ENCODE data around the gene CNTNAP2.
A peak's percentile ranks its signal among the peaks of the same experiment; 100 is the strongest.

The CNTNAP2 gene

DNA sequence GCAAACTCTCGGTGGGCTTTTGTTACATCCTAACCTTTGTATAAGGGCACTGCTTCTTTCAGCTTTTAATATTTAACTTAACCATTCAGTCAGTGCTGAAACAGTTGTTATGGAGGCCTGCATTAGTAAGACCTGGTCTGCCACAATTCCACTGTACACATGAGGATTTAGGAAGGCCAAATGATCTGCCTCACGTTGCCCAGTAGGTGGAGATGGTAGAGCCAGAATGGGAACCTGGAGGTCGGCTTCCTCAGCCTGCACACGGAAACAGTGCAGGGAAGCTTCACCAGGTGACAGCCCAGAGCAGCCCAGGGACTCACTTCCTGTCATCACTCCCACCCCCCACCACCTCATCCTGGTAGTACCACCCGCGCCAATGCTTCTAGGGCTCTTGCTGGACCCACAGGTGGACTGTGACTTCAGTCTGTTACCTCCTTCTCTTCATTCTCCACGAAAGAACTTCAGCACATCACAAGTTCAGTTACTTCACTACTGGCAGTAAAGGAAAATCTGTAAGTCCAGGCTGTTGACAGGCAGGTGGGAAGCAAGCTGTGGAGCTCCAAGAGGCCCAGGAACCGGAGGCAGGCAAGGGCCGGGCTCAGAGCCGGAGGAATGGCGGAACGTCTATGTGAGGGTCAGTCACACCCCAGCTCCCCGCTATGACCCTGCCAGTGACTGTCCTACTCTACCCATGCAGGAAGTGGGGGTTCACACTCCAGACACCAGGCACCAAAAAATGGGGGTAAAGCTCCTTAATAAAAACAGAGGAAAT, 1993.7 kb downstream of the CNTNAP2 start:
- no peak overlapping the region for H2AK5ac ChIP-seq (ENCODE audit: low read length)
- H3K27ac ChIP-seq (ENCODE audit: low read depth, low read length): no peak overlapping the region
- no peak overlapping the region for H2BK15ac ChIP-seq (replicated peaks; ENCODE audit: low read depth)
- WGBS (ENCODE audit: extremely low coverage, insufficient coverage, low lambda C conversion rate): no CpG with 5 or more reads among the region's 13 CpGs
- H3K79me1 ChIP-seq (ENCODE audit: low read length): no peaks in the 10 kb centered on the region
- DNase-seq: peak; percentile 76
- no peak overlapping the region for H3K18ac ChIP-seq (ENCODE audit: low read length)
- no peak overlapping the region for H3K23ac ChIP-seq (ENCODE audit: low read length)
- no peak overlapping the region for H3K9ac ChIP-seq (ENCODE audit: low read length)
- H3K27me3 ChIP-seq (ENCODE audit: insufficient read depth, low read length, poor library complexity): no peaks in the 10 kb centered on the region
- H3K36me3 ChIP-seq (ENCODE audit: control insufficient read depth, insufficient read depth, low read length): no peaks in the 10 kb centered on the region
- no peak overlapping the region for H3K56ac ChIP-seq (ENCODE audit: low read length)
- no peak overlapping the region for H3K4me3 ChIP-seq (ENCODE audit: low read length)
- no peak overlapping the region for H2BK5ac ChIP-seq (ENCODE audit: low read length)
- no peak overlapping the region for H3K4ac ChIP-seq (ENCODE audit: low read depth, low read length)
- H2BK120ac ChIP-seq (ENCODE audit: low read depth, low read length): no peak overlapping the region
- no peak overlapping the region for H3K4me2 ChIP-seq (ENCODE audit: low read length)
- no peak overlapping the region for H4K5ac ChIP-seq (ENCODE audit: low read length)
- no peaks in the 10 kb centered on the region for H3K79me2 ChIP-seq (ENCODE audit: control insufficient read depth, insufficient read depth, low read length)
- peaks cover 7% of the 10 kb centered on the region for H3K4me1 ChIP-seq (ENCODE audit: control insufficient read depth, low read depth, low read length)
- no peak overlapping the region for H4K8ac ChIP-seq (ENCODE audit: low read depth, low read length)

DNA sequence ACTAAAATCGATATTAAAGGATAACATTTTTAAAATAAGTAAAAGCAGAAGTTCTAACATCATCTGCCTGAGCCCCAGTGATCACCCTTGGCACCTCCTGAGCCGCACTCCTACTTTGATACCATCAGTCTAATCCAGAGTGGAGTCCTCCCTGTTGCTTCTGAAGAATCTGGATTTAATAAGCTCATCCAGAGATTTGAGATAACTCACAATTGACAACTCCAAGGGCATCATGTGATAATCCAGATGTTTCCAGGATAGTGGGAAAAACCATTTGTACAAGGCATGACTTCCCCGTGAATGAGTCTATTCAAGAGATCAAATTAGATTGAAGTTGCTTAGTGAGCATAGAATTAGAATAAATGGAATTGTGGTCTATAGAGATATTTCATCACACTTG, 1998.2 kb downstream of the CNTNAP2 start:
- Histone ChIP-seq H3K56ac (ENCODE audit: low read length) (no peak overlapping the region), H2BK15ac (replicated peaks; ENCODE audit: low read depth) (no peak overlapping the region), H3K4me3 (ENCODE audit: low read length) (no peak overlapping the region), H3K4me1 (ENCODE audit: control insufficient read depth, low read depth, low read length) (no peaks in the 10 kb centered on the region), H2BK5ac (ENCODE audit: low read length) (no peak overlapping the region), H3K79me2 (ENCODE audit: control insufficient read depth, insufficient read depth, low read length) (no peaks in the 10 kb centered on the region), H3K27ac (ENCODE audit: low read depth, low read length) (no peak overlapping the region), H3K4me2 (ENCODE audit: low read length) (no peak overlapping the region), H3K4ac (ENCODE audit: low read depth, low read length) (no peak overlapping the region), H3K23ac (ENCODE audit: low read length) (no peak overlapping the region), H2BK120ac (ENCODE audit: low read depth, low read length) (no peak overlapping the region), H2AK5ac (ENCODE audit: low read length) (no peak overlapping the region), H3K36me3 (ENCODE audit: control insufficient read depth, insufficient read depth, low read length) (no peaks in the 10 kb centered on the region), H3K27me3 (ENCODE audit: insufficient read depth, low read length, poor library complexity) (no peaks in the 10 kb centered on the region), H3K18ac (ENCODE audit: low read length) (no peak overlapping the region), H4K8ac (ENCODE audit: low read depth, low read length) (no peak overlapping the region), H4K5ac (ENCODE audit: low read length) (no peak overlapping the region), H3K79me1 (ENCODE audit: low read length) (no peaks in the 10 kb centered on the region), H3K9ac (ENCODE audit: low read length) (no peak overlapping the region)
- no CpG with 5 or more reads among the region's 3 CpGs for WGBS (ENCODE audit: extremely low coverage, insufficient coverage, low lambda C conversion rate)
- no peak for DNase-seq

GRCh38 chr7:148115308-148115707, 1998.7 kb downstream of the CNTNAP2 start:
- WGBS (ENCODE audit: extremely low coverage, insufficient coverage, low lambda C conversion rate): no CpG with 5 or more reads among the region's 5 CpGs
- no peak overlapping the region for H3K27ac ChIP-seq (ENCODE audit: low read depth, low read length)
- H3K4me1 ChIP-seq (ENCODE audit: control insufficient read depth, low read depth, low read length): no peaks in the 10 kb centered on the region
- no peak overlapping the region for H3K4ac ChIP-seq (ENCODE audit: low read depth, low read length)
- no peaks in the 10 kb centered on the region for H3K79me2 ChIP-seq (ENCODE audit: control insufficient read depth, insufficient read depth, low read length)
- no peak for DNase-seq
- no peak overlapping the region for H4K8ac ChIP-seq (ENCODE audit: low read depth, low read length)
- no peaks in the 10 kb centered on the region for H3K79me1 ChIP-seq (ENCODE audit: low read length)
- H4K5ac ChIP-seq (ENCODE audit: low read length): no peak overlapping the region
- H3K4me2 ChIP-seq (ENCODE audit: low read length): no peak overlapping the region
- H3K4me3 ChIP-seq (ENCODE audit: low read length): no peak overlapping the region
- no peak overlapping the region for H3K18ac ChIP-seq (ENCODE audit: low read length)
- H2BK15ac ChIP-seq (replicated peaks; ENCODE audit: low read depth): no peak overlapping the region
- no peak overlapping the region for H2BK120ac ChIP-seq (ENCODE audit: low read depth, low read length)
- no peaks in the 10 kb centered on the region for H3K27me3 ChIP-seq (ENCODE audit: insufficient read depth, low read length, poor library complexity)
- no peak overlapping the region for H3K9ac ChIP-seq (ENCODE audit: low read length)
- no peak overlapping the region for H2AK5ac ChIP-seq (ENCODE audit: low read length)
- no peak overlapping the region for H2BK5ac ChIP-seq (ENCODE audit: low read length)
- H3K36me3 ChIP-seq (ENCODE audit: control insufficient read depth, insufficient read depth, low read length): no peaks in the 10 kb centered on the region
- no peak overlapping the region for H3K23ac ChIP-seq (ENCODE audit: low read length)
- no peak overlapping the region for H3K56ac ChIP-seq (ENCODE audit: low read length)

GRCh38 chr7:148116195-148116594, 1999.6 kb downstream of the CNTNAP2 start:
- H3K4me1 ChIP-seq (ENCODE audit: control insufficient read depth, low read depth, low read length): no peaks in the 10 kb centered on the region
- H3K18ac ChIP-seq (ENCODE audit: low read length): no peak overlapping the region
- H3K27ac ChIP-seq (ENCODE audit: low read depth, low read length): no peak overlapping the region
- no peak overlapping the region for H2AK5ac ChIP-seq (ENCODE audit: low read length)
- H3K27me3 ChIP-seq (ENCODE audit: insufficient read depth, low read length, poor library complexity): no peaks in the 10 kb centered on the region
- H4K5ac ChIP-seq (ENCODE audit: low read length): no peak overlapping the region
- H2BK5ac ChIP-seq (ENCODE audit: low read length): no peak overlapping the region
- H3K79me2 ChIP-seq (ENCODE audit: control insufficient read depth, insufficient read depth, low read length): no peaks in the 10 kb centered on the region
- H3K4ac ChIP-seq (ENCODE audit: low read depth, low read length): no peak overlapping the region
- no peak overlapping the region for H3K4me2 ChIP-seq (ENCODE audit: low read length)
- H3K23ac ChIP-seq (ENCODE audit: low read length): no peak overlapping the region
- no peak overlapping the region for H2BK120ac ChIP-seq (ENCODE audit: low read depth, low read length)
- no peaks in the 10 kb centered on the region for H3K36me3 ChIP-seq (ENCODE audit: control insufficient read depth, insufficient read depth, low read length)
- no peaks in the 10 kb centered on the region for H3K79me1 ChIP-seq (ENCODE audit: low read length)
- H2BK15ac ChIP-seq (replicated peaks; ENCODE audit: low read depth): no peak overlapping the region
- no CpG with 5 or more reads among the region's 5 CpGs for WGBS (ENCODE audit: extremely low coverage, insufficient coverage, low lambda C conversion rate)
- no peak overlapping the region for H3K9ac ChIP-seq (ENCODE audit: low read length)
- no peak overlapping the region for H3K56ac ChIP-seq (ENCODE audit: low read length)
- DNase-seq: no peak
- H3K4me3 ChIP-seq (ENCODE audit: low read length): no peak overlapping the region
- H4K8ac ChIP-seq (ENCODE audit: low read depth, low read length): no peak overlapping the region

DNA sequence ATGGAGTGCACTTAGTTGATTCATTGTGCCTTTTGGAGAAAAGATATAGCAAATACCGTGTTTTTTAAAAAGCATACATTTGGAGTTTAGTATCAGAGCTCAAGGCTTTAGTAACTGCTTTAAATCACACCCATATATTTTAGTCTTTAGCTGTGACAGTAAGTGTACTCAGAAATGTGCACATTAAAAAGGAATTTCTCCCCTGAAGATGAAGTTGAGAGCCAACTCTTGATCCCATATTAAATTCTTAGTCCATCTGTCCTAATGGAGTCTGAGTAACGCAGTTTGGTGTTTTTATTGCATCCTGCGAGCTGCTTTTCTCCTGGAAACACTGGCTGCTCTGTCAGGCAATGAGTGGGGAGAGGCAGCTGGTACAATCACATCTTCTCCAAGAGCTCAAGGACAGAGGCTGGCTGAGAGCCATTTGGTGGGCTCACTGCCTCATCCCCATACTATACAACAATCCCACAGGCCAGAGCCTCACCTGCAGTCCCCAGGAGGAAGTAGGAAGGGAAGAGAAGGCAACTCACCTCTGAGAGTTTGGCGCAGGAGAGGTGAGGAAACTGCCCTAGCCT, 2000.3 kb downstream of the CNTNAP2 start:
- Histone ChIP-seq H3K18ac (ENCODE audit: low read length) (no peak overlapping the region), H3K27me3 (ENCODE audit: insufficient read depth, low read length, poor library complexity) (no peaks in the 10 kb centered on the region), H2AK5ac (ENCODE audit: low read length) (no peak overlapping the region), H4K8ac (ENCODE audit: low read depth, low read length) (no peak overlapping the region), H3K79me2 (ENCODE audit: control insufficient read depth, insufficient read depth, low read length) (no peaks in the 10 kb centered on the region), H2BK15ac (replicated peaks; ENCODE audit: low read depth) (no peak overlapping the region), H3K4me2 (ENCODE audit: low read length) (no peak overlapping the region), H3K4ac (ENCODE audit: low read depth, low read length) (no peak overlapping the region), H3K4me1 (ENCODE audit: control insufficient read depth, low read depth, low read length) (no peaks in the 10 kb centered on the region), H3K23ac (ENCODE audit: low read length) (no peak overlapping the region), H4K5ac (ENCODE audit: low read length) (no peak overlapping the region), H3K79me1 (ENCODE audit: low read length) (no peaks in the 10 kb centered on the region), H3K27ac (ENCODE audit: low read depth, low read length) (no peak overlapping the region), H3K56ac (ENCODE audit: low read length) (no peak overlapping the region), H3K9ac (ENCODE audit: low read length) (no peak overlapping the region), H3K4me3 (ENCODE audit: low read length) (no peak overlapping the region), H3K36me3 (ENCODE audit: control insufficient read depth, insufficient read depth, low read length) (no peaks in the 10 kb centered on the region), H2BK5ac (ENCODE audit: low read length) (no peak overlapping the region), H2BK120ac (ENCODE audit: low read depth, low read length) (no peak overlapping the region)
- WGBS (ENCODE audit: extremely low coverage, insufficient coverage, low lambda C conversion rate): no CpG with 5 or more reads among the region's 4 CpGs
- no peak for DNase-seq

- H3K27ac ChIP-seq (ENCODE audit: low read depth, low read length): no peak overlapping the region
- H3K4me3 ChIP-seq (ENCODE audit: low read length): no peak overlapping the region
- no peak for DNase-seq
- H3K18ac ChIP-seq (ENCODE audit: low read length): no peak overlapping the region
- H4K8ac ChIP-seq (ENCODE audit: low read depth, low read length): no peak overlapping the region
- H2BK5ac ChIP-seq (ENCODE audit: low read length): no peak overlapping the region
- no peak overlapping the region for H3K56ac ChIP-seq (ENCODE audit: low read length)
- no peak overlapping the region for H3K4me2 ChIP-seq (ENCODE audit: low read length)
- H3K79me1 ChIP-seq (ENCODE audit: low read length): no peaks in the 10 kb centered on the region
- no peak overlapping the region for H2AK5ac ChIP-seq (ENCODE audit: low read length)
- H3K79me2 ChIP-seq (ENCODE audit: control insufficient read depth, insufficient read depth, low read length): no peaks in the 10 kb centered on the region
- H3K36me3 ChIP-seq (ENCODE audit: control insufficient read depth, insufficient read depth, low read length): no peaks in the 10 kb centered on the region
- no peak overlapping the region for H2BK120ac ChIP-seq (ENCODE audit: low read depth, low read length)
- no peak overlapping the region for H4K5ac ChIP-seq (ENCODE audit: low read length)
- no peaks in the 10 kb centered on the region for H3K4me1 ChIP-seq (ENCODE audit: control insufficient read depth, low read depth, low read length)
- H3K23ac ChIP-seq (ENCODE audit: low read length): no peak overlapping the region
- no peak overlapping the region for H3K9ac ChIP-seq (ENCODE audit: low read length)
- H3K27me3 ChIP-seq (ENCODE audit: insufficient read depth, low read length, poor library complexity): no peaks in the 10 kb centered on the region
- WGBS (ENCODE audit: extremely low coverage, insufficient coverage, low lambda C conversion rate): no CpG with 5 or more reads among the region's 5 CpGs
- no peak overlapping the region for H3K4ac ChIP-seq (ENCODE audit: low read depth, low read length)
- no peak overlapping the region for H2BK15ac ChIP-seq (replicated peaks; ENCODE audit: low read depth)
Observed at GRCh38 chr7:148118371-148118770, 2001.8 kb downstream of the CNTNAP2 start.
